ENCODE measurements around the gene FOXN3. TPM values are rescaled to one million over a fixed set of nuclear protein-coding genes. Genes with fewer than 3 reads are reported as not detected.

Gene FOXN3
- total RNA-seq, 1 experiment from 2014 or later: 125 TPM

DNA sequence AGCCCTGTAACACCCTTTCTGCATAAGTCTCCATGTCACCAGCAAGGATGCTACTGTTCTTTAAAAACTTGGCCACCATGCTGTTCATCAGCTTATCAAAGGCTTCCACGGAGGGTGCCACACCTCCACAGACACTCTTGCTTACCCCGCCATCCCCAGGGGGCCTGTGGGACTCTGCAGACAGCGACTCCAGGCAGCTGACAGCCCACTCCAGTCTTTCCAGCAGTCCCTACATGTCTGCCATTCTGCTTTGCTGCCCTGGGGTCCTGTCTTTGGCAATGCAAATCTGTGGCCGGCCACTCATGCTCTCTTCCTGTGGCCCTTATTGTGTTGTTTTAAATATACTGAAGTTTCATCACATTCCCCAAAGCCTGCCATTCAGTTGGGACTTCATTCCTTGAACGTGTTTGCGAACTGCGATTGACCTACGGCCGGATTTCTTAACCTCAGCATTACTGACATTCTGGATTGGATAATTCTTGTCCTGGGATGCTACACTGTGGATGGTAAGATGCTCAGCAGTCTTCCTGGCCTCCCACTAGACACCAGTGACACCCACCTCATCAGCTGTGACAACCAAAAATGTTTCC is 125.6 kb downstream of the FOXN3 start:
- H4K20me1 ChIP-seq (ENCODE audit: control insufficient read depth, insufficient read depth, insufficient read length): no peaks in the 10 kb centered on the region
- no peak overlapping the region for H3K27ac ChIP-seq (ENCODE audit: insufficient read length, low read depth, low read length)

More for the DNA sequence above, 125.6 kb downstream of the FOXN3 start:
- peaks cover 24% of the 10 kb centered on the region; the same call in 1 of the 2 replicates for H3K4me1 ChIP-seq (ENCODE audit: insufficient read depth, low read length)
- H3K14ac ChIP-seq (ENCODE audit: insufficient read depth, low read length): no peak overlapping the region; the same call in 1 of the 2 replicates
- Mint-ChIP-seq H3K27me3 (ENCODE audit: low read depth) (no peaks in the 10 kb centered on the region), H3K4me1 (peaks cover 64 to 69% of the 10 kb centered on the region in 2 experiments), H3K9me3 (no peaks in the 10 kb centered on the region; a peak in 1 of 5 replicates), H3K4me3 (no peak overlapping the region), H3K36me3 (ENCODE audit: insufficient read depth in 1 of 3, low read depth in 3 of 3) (peaks cover 30 to 38% (median 32%) of the 10 kb centered on the region in 3 experiments), H3K27ac (peak overlapping the region; percentile 92 to 98 (median 97))
- H2AFZ ChIP-seq (ENCODE audit: low read length): no peak overlapping the region
- TF ChIP-seq, protein P1, sequence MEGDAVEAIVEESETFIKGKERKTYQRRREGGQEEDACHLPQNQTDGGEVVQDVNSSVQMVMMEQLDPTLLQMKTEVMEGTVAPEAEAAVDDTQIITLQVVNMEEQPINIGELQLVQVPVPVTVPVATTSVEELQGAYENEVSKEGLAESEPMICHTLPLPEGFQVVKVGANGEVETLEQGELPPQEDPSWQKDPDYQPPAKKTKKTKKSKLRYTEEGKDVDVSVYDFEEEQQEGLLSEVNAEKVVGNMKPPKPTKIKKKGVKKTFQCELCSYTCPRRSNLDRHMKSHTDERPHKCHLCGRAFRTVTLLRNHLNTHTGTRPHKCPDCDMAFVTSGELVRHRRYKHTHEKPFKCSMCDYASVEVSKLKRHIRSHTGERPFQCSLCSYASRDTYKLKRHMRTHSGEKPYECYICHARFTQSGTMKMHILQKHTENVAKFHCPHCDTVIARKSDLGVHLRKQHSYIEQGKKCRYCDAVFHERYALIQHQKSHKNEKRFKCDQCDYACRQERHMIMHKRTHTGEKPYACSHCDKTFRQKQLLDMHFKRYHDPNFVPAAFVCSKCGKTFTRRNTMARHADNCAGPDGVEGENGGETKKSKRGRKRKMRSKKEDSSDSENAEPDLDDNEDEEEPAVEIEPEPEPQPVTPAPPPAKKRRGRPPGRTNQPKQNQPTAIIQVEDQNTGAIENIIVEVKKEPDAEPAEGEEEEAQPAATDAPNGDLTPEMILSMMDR (conservative IDR thresholded peaks at IDR 0.05): no peak
- no peaks in the 10 kb centered on the region for H3K23me2 ChIP-seq (ENCODE audit: insufficient read length, low read depth, low read length, poor library complexity, severe bottlenecking)
- no peaks in the 10 kb centered on the region for H3K27me3 ChIP-seq (ENCODE audit: insufficient read depth, low read length)
- no peak overlapping the region for H3K4ac ChIP-seq (ENCODE audit: low read depth, low read length)
- no peak overlapping the region for H2BK20ac ChIP-seq (ENCODE audit: low read depth, low read length, poor library complexity, severe bottlenecking)
- H3K79me1 ChIP-seq (ENCODE audit: insufficient read depth, low read depth, low read length, poor library complexity, severe bottlenecking): peaks cover 5% of the 10 kb centered on the region
- no peak overlapping the region for H2BK5ac ChIP-seq (ENCODE audit: insufficient read length, low read length)
- H3K23ac ChIP-seq (ENCODE audit: insufficient read length, low read depth, low read length): no peak overlapping the region
- WGBS (ENCODE audit: extremely low coverage, insufficient read length, low lambda C conversion rate): no CpG with 5 or more reads among the region's 9 CpGs
- H3K9ac ChIP-seq (ENCODE audit: extremely low read depth, insufficient read length, low read length): no peak overlapping the region
- no peak overlapping the region for H2BK120ac ChIP-seq (ENCODE audit: low read depth, low read length, poor library complexity, severe bottlenecking)
- H3K79me2 ChIP-seq (ENCODE audit: insufficient read depth, low read length): peaks cover 24% of the 10 kb centered on the region; the same call in 1 of the 2 replicates
- H2AK5ac ChIP-seq (ENCODE audit: insufficient read length, low read length): no peak overlapping the region
- H2BK12ac ChIP-seq (ENCODE audit: insufficient read length, low read depth, low read length): no peak overlapping the region
- no peak overlapping the region for H3T11ph ChIP-seq (ENCODE audit: low read length)
- H4K8ac ChIP-seq (replicated peaks; ENCODE audit: insufficient read length, low read depth, low read length): no peak overlapping the region
- no peak overlapping the region for H3K18ac ChIP-seq (ENCODE audit: insufficient read length, low read depth, low read length)
- no peak overlapping the region for H3K4me2 ChIP-seq (ENCODE audit: insufficient read depth, insufficient read length, low read length)
- H4K5ac ChIP-seq (ENCODE audit: insufficient read length, low read depth, low read length): no peak overlapping the region
- no peak overlapping the region for H2BK15ac ChIP-seq (ENCODE audit: low read depth, low read length)
- no peaks in the 10 kb centered on the region for H3K9me3 ChIP-seq (ENCODE audit: control insufficient read depth, low read depth, low read length)
- H4K91ac ChIP-seq (ENCODE audit: insufficient read length, low read depth, low read length): no peak overlapping the region
- H3K56ac ChIP-seq (ENCODE audit: insufficient read length, low read depth, low read length): no peak overlapping the region
- DNase-seq: no peak
